A549 treated with CORT108297 at 1 μM for 4 hours (cell line): ENCODE data around the gene PLCB3. TPM values are rescaled to one million over a fixed set of nuclear protein-coding genes. Genes with fewer than 3 reads are reported as not detected.

Source experiments
- total RNA-seq: library from RNA; stranded (reverse); fragments of 200-300 nt; extraction: Qiagen RNA extraction; gene quantifications from 5 replicates; pipeline ENCODE4 v1.2.3, GENCODE V29; 2022

Gene PLCB3
- total RNA-seq: 16.6 to 25.5 TPM (median 23.1 TPM) in 5 replicates

GRCh38 chr11:64251016-64251752 lies at the start of gene PLCB3:
Gene PLCB3, plus strand, starts transcription at chr11:64251530. Its CDS starts 120 bp downstream, at chr11:64251650.

DNA sequence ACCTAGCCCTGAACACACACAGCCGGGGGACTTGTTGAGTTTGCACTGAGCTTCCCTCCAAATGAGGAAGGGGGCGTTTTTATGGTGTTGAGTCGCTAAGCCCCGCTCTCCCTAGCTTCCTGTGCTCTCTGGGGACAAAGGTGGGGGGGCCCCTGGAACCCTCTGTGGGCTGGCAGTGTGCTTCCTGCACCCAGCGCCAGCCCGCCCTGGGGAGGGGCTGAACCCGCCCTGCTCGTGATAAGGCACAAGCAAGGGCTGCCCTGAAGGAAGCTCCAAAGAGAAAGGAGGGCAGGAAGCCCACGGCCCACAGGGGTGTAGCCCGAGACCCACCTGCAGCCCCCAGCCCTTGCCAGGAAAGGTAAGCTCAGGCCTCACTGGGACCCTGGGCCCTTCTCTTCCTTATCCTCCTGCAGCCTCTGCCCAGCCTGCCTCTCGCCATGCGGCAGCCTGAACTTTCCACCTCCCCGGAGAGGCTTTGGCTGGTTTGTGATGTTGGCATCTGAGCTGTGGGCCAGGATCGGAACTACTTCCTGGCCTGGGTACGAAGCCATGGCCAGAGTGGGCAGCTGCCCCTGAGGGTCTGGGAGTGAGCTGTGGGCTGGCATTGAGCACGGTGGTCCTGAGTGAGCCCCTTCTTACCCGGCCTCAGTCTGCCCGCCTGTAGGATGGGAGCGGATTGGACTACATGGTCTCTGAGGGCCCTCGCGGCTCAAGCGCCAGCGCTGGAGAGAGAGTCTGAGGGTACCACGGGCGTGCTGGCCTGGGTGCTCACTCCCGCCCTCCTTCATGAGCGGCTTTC lies 44.7 kb upstream of the PLCB3 start, which contains the start of gene FERMT3:
FERMT3 (plus strand) TSS at position 265 of the 799 bp plus-strand sequence. CDS start 644 bp downstream, outside the sequence.

DNA sequence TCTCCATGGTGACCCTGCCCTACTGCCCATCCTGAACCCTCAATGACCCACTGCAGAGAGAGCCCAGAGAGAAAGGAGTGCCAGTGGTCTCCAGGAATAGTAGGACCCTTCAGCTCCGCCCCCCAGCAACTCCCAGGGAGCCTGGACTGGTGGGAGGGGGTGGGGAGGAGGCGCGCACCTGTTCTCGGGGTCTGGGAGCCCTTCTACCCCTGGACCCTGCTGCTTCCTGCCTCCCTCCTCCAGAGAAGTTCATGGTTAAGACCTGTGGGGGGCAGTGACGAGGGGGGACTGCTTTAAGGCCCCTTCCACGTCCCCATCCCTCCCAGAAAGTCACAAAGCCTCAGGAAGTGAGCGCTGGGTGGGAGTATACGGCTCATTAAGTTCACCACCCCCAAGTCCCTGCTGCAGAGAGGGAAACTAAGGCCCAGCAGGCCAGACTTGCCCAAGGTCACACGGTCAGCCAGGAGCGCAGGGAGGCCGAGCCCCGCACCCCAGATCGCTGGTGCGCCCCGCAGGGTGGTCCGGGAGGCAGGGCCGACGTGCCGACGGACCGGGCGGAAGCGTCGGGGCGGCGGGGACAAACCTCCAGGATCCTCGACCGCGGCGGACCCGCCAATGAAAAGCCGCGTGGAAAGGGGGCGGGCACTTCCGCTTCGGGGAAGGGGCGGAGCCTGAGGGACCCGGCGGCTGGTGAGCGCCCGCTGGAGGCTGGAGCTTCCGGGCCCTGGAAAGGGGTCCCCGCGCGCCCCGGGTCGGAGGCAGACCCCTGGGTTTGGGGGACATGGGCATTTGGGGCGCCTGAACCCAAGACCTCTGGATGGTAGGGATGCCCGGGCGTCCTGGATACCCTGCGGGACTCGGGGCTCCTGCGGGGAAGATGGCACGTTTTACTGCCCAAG lies 25.5 kb upstream of the PLCB3 start, which contains the start of the genes NUDT22 and TRPT1:
NUDT22 (plus strand) TSS at position 667 of the 899 bp plus-strand sequence. CDS start 379 bp downstream, outside the sequence.
TRPT1 (minus strand) TSS at position 579 of the 899 bp plus-strand sequence; CDS start at position 253, 326 bp downstream.

DNA sequence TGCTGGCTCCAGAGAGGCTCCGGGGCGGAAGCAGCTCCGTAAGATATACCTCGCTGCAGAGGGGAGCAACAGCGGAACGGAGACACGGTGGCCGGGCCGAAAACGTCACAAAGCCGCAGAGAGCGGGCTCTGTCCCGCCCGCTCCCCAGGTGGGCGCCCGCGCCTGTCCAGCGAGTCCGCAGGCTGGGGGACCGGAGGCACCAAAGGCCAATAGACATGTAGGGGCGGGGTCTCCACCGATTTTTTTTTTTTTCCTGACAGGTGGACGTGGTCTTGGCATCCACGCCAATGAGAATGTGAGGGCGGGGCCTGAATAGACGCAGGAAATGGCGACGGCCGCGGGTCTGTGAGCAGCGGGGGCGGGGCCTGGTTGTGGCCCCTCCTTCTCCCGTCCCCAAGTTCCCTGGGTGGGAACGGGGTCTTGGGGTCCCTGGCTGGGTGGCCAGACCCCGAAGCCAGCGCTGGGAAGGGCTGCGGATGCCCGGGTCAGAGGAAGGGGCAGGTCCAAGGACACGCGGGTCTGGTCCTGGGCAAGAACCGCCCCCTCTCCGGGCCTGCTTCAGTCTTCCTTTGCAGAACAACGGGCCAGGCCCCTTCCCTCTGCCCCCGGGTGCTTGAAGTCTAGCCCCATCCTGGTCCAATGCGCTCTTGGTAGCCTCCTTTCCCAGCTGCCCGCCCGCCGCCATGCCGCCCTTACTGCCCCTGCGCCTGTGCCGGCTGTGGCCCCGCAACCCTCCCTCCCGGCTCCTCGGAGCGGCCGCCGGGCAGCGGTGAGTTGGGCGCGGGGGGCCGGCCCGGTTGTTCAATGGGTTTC lies 21.0 kb upstream of the PLCB3 start, which contains the start of gene DNAJC4:
DNAJC4 (plus strand) TSS at position 378 of the 814 bp plus-strand sequence; CDS start at position 685, 307 bp downstream.

GRCh38 chr11:64233913-64234586 lies 17.3 kb upstream of the PLCB3 start, which contains the start of gene VEGFB:
Gene VEGFB, plus strand, starts transcription at chr11:64234584. Its CDS starts 250 bp downstream, at chr11:64234834.

GRCh38 chr11:64240435-64241240 lies 10.7 kb upstream of the PLCB3 start, which contains the start of gene FKBP2:
Gene FKBP2, plus strand, starts transcription at chr11:64241095. Its CDS starts 1,293 bp downstream, at chr11:64242388.

GRCh38 chr11:64246871-64247728 lies 4.2 kb upstream of the PLCB3 start, which contains the start of gene PPP1R14B:
Gene PPP1R14B, minus strand, starts transcription at chr11:64246943. Its CDS starts 270 bp downstream, at chr11:64246673.

GRCh38 chr11:64284048-64284961 lies 33.0 kb downstream of the PLCB3 start, which contains the start of gene BAD:
Gene BAD, minus strand, starts transcription at chr11:64284665. Its CDS starts 297 bp downstream, at chr11:64284368.

DNA sequence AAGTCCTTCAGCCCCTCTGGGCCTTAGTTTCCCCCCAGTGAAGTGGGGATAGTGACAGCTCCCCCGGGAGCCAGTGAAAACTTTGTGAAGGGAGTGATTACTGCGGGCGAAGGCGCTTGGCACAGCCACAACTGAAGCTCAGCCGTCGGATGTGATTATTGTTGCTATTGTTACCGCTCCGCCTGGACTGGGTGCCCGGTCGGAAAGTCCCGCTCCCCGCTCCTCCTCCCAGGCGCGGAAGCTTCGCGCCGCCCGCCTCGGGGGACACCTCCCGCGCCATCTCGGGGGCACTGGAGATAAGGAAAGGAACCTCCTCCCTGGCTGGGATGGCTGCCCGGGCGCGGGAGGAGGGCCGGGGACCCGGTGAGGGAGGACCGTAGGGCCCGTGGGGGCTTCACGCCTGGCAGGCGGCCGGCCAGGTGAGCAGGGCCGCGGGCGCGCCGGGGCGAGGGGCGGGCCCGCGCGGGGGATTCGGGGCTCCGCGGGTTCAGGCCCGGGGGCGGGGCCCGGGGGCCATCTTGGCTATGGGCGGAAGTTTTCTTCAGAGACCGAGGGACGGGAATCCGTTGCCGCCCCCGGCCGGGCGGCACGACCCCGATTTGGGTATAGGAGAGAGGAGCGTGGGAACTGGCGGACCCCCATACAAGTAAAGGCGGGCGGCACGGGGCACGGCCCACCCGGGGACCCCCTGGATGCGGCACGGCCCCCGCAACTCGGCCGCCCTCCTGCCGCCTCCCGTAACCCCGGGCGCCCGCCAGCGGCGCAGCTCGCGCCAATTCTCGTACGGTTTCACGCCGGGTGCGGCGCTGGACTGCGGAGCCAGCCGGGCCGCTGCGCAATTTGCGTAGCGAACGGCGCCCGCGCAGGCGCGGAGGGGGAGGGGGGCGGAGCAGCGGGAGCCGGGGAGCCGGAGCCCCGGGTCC lies 33.9 kb downstream of the PLCB3 start, which contains the start of gene GPR137:
GPR137 (plus strand) TSS at position 887 of the 923 bp plus-strand sequence. CDS start 677 bp downstream, outside the sequence.

GRCh38 chr11:64291262-64291751 lies 40.0 kb downstream of the PLCB3 start, which contains the start of gene KCNK4:
Gene KCNK4, plus strand, starts transcription at chr11:64291302. Its CDS starts 1,717 bp downstream, at chr11:64293019.

DNA sequence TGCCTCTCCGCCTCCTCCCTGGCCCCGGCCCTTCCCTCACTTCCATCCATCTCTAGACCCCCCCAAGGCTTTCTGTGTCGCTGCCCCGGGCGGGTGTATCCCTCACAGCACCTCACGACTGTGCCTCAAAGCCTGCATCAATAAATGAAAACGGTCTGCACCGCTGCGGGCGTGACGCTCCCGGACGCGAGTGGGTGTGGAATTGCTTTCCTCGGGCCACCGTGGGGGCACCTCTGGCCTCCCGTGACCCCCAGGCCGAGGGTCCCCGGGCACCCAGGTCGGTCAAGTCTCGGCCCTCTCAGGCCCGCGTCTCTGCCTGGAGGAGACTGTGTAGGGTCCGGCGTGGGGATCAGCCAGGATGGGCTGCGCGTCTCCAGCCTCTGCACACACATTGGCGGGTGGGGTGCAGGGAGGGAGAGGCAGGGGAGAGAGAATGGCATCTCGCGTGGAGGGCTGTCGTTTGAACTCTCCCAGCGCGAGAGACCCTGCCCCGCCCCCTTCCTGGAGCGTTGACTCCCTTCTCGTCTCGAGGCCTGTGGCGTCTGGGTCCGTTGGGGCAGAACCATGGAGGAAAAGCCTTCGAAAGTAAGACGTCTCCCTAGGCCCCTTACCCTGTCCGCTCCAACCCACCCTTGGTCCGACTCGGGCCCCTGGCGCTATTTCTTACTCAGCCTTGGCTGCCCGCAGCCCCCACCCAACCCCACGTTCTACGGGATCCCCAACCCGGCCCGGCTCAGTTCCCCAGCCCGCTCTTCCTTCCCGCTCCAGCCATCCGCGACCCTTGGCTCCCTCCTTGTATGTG lies 48.7 kb downstream of the PLCB3 start, which contains the start of gene CATSPERZ:
CATSPERZ (plus strand) TSS at position 512 of the 802 bp plus-strand sequence; CDS start at position 565, 53 bp downstream.

GRCh38 chr11:64305075-64305690 lies 53.9 kb downstream of the PLCB3 start, which contains the start of gene ESRRA:
Gene ESRRA, plus strand, starts transcription at chr11:64305524. Its CDS starts 1,656 bp downstream, at chr11:64307180.

GRCh38 chr11:64317325-64317960 lies 66.1 kb downstream of the PLCB3 start, which contains the start of gene TRMT112:
Gene TRMT112, minus strand, starts transcription at chr11:64317559. Its CDS starts 33 bp downstream, at chr11:64317526.

